ENCODE results near the gene TYMP.

- TF ChIP-seq POLR2AphosphoS5 (IDR thresholded peaks at IDR 0.05), result no peak
- no peak for TF ChIP-seq CTCF (IDR thresholded peaks at IDR 0.05)
- TF ChIP-seq POLR2A (IDR thresholded peaks at IDR 0.05), result no peak
- TF ChIP-seq EP300 (IDR thresholded peaks at IDR 0.05), result no peak
Measured at GRCh38 chr22:50553310-50553709, 23.5 kb upstream of the TYMP start.
